Measurements from ENCODE around the gene COIL. TPM values are rescaled to one million over a fixed set of nuclear protein-coding genes. Genes with fewer than 3 reads are reported as not detected.

The COIL gene
- total RNA-seq, 1 donor from 2014 or later, result 20.6 TPM

- Mint-ChIP-seq H3K27ac (ENCODE audit: unreplicated experiment) (no peak overlapping the region), H3K27me3 (ENCODE audit: low read depth, unreplicated experiment) (peaks cover 5% of the 10 kb centered on the region), H3K36me3 (ENCODE audit: low read depth, unreplicated experiment) (peaks cover 4% of the 10 kb centered on the region), H3K4me1 (ENCODE audit: low read depth, unreplicated experiment) (peaks cover 3% of the 10 kb centered on the region), H3K9me3 (ENCODE audit: unreplicated experiment) (no peaks in the 10 kb centered on the region), H3K4me3 (ENCODE audit: unreplicated experiment) (peak overlapping the region; percentile 96)
- Histone ChIP-seq H2AFZ (ENCODE audit: low read depth, low read length) (peak overlapping the region; percentile 84), H4K20me1 (ENCODE audit: insufficient read depth, low read length) (no peaks in the 10 kb centered on the region), H3K9me3 (ENCODE audit: insufficient read depth, low read depth, low read length) (no peaks in the 10 kb centered on the region), H3K9ac (ENCODE audit: low read length) (peak overlapping the region; percentile 72), H3K27ac (ENCODE audit: low read depth, low read length) (no peak overlapping the region), H3K79me2 (ENCODE audit: insufficient read depth, low read length) (no peaks in the 10 kb centered on the region), H3K4me1 (ENCODE audit: insufficient read depth, low read length) (peaks cover 8% of the 10 kb centered on the region), H3K4me3 (ENCODE audit: insufficient read depth, low read depth, low read length) (peak overlapping the region; percentile 68), H3K27me3 (ENCODE audit: insufficient read depth, low read length) (peaks cover 4% of the 10 kb centered on the region), H3K4me2 (ENCODE audit: low read length) (peak overlapping the region; percentile 90), H3K36me3 (ENCODE audit: insufficient read depth, low read length) (no peaks in the 10 kb centered on the region)
- DNase-seq (ENCODE audit: low read depth) (no peak), FAIRE-seq (no peak)
- TF ChIP-seq EZH2 (IDR thresholded peaks at IDR 0.05; ENCODE audit: insufficient read depth, low read length) (no peak), CTCF (IDR thresholded peaks at IDR 0.05; ENCODE audit: insufficient read depth, low read depth, low read length) (no peak)
These were observed 17.7 kb upstream of the COIL start for GRCh38 chr17:56978441-56979090.

- no peaks in the 10 kb centered on the region for H3K79me2 ChIP-seq (ENCODE audit: insufficient read depth, low read length)
- no peaks in the 10 kb centered on the region for H4K20me1 ChIP-seq (ENCODE audit: insufficient read depth, low read length)
- peaks cover 3% of the 10 kb centered on the region for H3K4me1 Mint-ChIP-seq (ENCODE audit: low read depth, unreplicated experiment)
- H3K27me3 Mint-ChIP-seq (ENCODE audit: low read depth, unreplicated experiment), result peaks cover 5% of the 10 kb centered on the region
- peak within 1 kb of the TSS; percentile 90 for H3K4me2 ChIP-seq (ENCODE audit: low read length)
- H3K9me3 Mint-ChIP-seq (ENCODE audit: unreplicated experiment), result no peaks in the 10 kb centered on the region
- peak within 1 kb of the TSS; percentile 74 for H3K4me3 ChIP-seq (ENCODE audit: insufficient read depth, low read depth, low read length)
- H3K9ac ChIP-seq (ENCODE audit: low read length), result peak within 1 kb of the TSS; percentile 72
- H3K27ac ChIP-seq (ENCODE audit: low read depth, low read length), result peak within 1 kb of the TSS; percentile 6
- peaks cover 4% of the 10 kb centered on the region for H3K27me3 ChIP-seq (ENCODE audit: insufficient read depth, low read length)
- H3K36me3 ChIP-seq (ENCODE audit: insufficient read depth, low read length), result no peaks in the 10 kb centered on the region
- peak within 1 kb of the TSS; percentile 96 for H3K4me3 Mint-ChIP-seq (ENCODE audit: unreplicated experiment)
- peak within 1 kb of the TSS; percentile 83 for H3K27ac Mint-ChIP-seq (ENCODE audit: unreplicated experiment)
- no peaks in the 10 kb centered on the region for H3K9me3 ChIP-seq (ENCODE audit: insufficient read depth, low read depth, low read length)
- peaks cover 8% of the 10 kb centered on the region for H3K4me1 ChIP-seq (ENCODE audit: insufficient read depth, low read length)
- TF ChIP-seq EZH2 (IDR thresholded peaks at IDR 0.05; ENCODE audit: insufficient read depth, low read length), result no peak
- TF ChIP-seq CTCF (IDR thresholded peaks at IDR 0.05; ENCODE audit: insufficient read depth, low read depth, low read length), result no peak
- peak; percentile 54 for DNase-seq (ENCODE audit: low read depth)
- no peak for FAIRE-seq
- H2AFZ ChIP-seq (ENCODE audit: low read depth, low read length), result peak within 1 kb of the TSS; percentile 98
- peaks cover 4% of the 10 kb centered on the region for H3K36me3 Mint-ChIP-seq (ENCODE audit: low read depth, unreplicated experiment)
These were observed 17.0 kb upstream of the COIL start, which contains the start of gene SCPEP1 for GRCh38 chr17:56977673-56978395. Gene SCPEP1 (plus strand): TSS chr17:56978131. CDS start chr17:56978160, 29 bp downstream.
